ENCODE data around the gene NFATC1. TPM values are rescaled to one million over a fixed set of nuclear protein-coding genes. Genes with fewer than 3 reads are reported as not detected.

NFATC1 gene
- total RNA-seq, 3 donors from 2014 or later, result 62.7 to 80.8 (median 75.2) TPM

DNA sequence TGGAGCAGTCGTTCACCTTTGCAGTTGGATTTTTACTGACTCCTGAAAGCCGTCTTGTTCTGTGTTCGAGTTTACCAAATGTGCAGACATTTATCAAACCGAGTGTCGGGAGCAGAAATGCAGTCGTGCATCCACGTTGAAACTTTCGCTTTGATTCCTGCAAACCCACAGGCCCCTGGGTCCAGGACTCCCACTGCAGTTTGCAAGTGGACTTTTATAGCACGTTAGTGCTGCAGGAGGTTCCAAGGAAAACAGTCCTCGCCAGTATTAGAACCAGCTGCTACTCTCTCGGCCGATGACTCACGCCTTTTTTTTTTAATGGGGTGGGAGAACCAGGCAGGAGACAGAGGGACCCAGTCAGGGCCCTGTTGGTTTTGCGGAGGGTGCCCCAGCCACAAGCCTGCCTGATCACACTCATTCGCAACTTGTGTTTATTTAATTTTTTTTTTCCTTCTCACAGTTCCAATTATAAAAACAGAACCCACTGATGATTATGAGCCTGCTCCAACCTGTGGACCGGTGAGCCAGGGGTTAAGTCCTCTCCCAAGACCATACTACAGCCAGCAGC, 90.1 kb downstream of the NFATC1 start:
- Mint-ChIP-seq H3K4me3 (no peak overlapping the region), H3K36me3 (ENCODE audit: insufficient read depth) (peaks cover 7% of the 10 kb centered on the region), H3K27me3 (ENCODE audit: low read depth) (no peaks in the 10 kb centered on the region), H3K9me3 (no peaks in the 10 kb centered on the region), H3K4me1 (ENCODE audit: low read depth) (peaks cover 8% of the 10 kb centered on the region)
- no peak for DNase-seq
- ATAC-seq, result no peak

DNA sequence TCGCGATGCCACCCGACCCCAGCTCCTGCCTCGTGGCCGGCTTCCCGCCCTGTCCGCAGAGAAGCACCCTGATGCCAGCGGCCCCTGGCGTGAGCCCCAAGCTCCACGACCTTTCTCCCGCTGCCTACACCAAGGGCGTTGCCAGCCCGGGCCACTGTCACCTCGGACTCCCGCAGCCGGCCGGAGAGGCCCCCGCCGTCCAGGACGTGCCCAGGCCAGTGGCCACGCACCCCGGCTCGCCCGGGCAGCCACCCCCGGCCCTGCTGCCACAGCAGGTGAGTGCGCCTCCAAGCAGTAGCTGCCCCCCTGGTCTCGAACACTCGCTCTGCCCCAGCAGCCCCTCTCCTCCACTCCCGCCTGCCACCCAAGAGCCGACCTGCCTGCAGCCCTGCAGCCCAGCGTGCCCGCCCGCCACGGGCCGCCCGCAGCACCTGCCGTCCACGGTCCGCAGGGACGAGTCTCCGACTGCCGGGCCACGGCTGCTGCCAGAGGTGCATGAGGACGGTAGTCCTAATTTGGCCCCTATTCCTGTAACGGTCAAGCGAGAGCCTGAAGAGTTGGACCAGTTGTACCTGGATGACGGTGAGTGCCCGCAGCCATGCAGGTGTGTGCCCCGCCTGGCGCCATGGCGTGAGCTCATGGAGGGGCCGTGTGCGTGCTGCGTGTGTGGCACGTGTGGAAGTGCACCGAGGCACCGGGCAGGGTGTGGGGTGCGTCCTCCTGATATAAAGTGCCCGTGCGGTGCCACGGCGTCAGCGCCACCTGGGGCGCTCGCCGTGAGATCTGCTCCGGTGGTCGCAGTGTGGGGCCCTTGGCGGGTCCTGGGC, 90.8 kb downstream of the NFATC1 start:
- no peak for ATAC-seq
- H3K27me3 Mint-ChIP-seq (ENCODE audit: low read depth), result no peaks in the 10 kb centered on the region
- no peaks in the 10 kb centered on the region for H3K9me3 Mint-ChIP-seq
- H3K4me3 Mint-ChIP-seq, result no peak overlapping the region
- DNase-seq, result no peak
- H3K4me1 Mint-ChIP-seq (ENCODE audit: low read depth), result peaks cover 15% of the 10 kb centered on the region
- peaks cover 10% of the 10 kb centered on the region for H3K36me3 Mint-ChIP-seq (ENCODE audit: insufficient read depth)

DNA sequence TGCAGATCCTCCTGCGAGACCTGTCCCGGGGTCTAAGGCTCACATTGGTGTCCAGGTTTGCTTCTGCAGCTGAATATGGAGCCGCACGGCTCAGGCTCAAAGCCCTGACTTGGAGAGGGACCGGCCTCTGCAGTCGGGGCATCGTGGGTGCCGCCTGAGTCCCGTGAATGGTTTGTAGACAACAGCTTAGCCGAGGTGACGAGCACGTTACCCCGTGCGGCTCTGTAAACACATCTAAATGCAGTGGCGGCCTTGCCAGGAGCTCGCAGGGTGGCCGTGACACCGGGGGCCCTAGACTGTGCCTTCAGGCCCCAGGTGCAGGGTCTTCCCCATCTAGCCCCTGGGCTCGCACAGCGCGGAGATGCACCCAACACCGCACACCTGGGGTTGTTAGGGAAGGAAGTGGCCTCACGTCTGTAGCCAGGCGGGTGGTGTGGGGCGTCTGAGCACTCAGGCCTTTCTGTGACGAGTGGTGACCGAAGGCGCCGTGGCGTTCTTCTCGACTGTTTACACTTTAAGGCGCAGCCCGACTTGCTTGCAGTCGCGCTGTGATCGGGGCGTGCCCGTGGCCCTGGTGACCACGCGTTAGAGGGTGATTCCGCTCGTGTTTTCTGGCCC, 91.6 kb downstream of the NFATC1 start:
- Mint-ChIP-seq H3K4me3 (no peak overlapping the region), H3K27me3 (ENCODE audit: low read depth) (no peaks in the 10 kb centered on the region)
- no peak for DNase-seq

DNA sequence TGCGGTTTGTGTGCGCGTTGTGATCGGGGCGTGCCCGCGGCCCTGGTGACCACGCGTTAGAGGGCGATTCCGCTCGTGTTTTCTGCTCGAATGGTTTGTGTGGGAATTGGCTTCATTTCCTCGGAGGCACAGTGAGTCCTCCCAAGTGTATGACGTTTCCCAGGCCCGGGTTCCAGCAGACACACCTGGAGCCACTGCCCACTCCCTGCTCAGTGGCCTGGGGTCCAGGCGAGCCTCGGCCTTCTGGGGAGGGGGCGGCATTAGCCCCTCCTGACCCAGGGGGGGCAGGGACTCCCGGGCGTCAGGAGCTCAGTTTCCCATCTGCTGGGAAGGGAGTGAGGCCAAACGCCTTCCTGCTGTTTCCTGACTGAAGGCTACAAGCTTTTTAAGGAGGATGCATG, 92.1 kb downstream of the NFATC1 start:
- Mint-ChIP-seq H3K4me3 (no peak overlapping the region), H3K4me1 (ENCODE audit: low read depth) (peaks cover 22% of the 10 kb centered on the region), H3K36me3 (ENCODE audit: insufficient read depth) (peaks cover 13% of the 10 kb centered on the region), H3K9me3 (no peaks in the 10 kb centered on the region), H3K27me3 (ENCODE audit: low read depth) (no peaks in the 10 kb centered on the region)
- ATAC-seq (no peak), DNase-seq (no peak)

More for the DNA sequence above, 91.6 kb downstream of the NFATC1 start:
- no peak for ATAC-seq
- Mint-ChIP-seq H3K9me3 (no peaks in the 10 kb centered on the region), H3K36me3 (ENCODE audit: insufficient read depth) (peaks cover 13% of the 10 kb centered on the region), H3K4me1 (ENCODE audit: low read depth) (peaks cover 22% of the 10 kb centered on the region)

DNA sequence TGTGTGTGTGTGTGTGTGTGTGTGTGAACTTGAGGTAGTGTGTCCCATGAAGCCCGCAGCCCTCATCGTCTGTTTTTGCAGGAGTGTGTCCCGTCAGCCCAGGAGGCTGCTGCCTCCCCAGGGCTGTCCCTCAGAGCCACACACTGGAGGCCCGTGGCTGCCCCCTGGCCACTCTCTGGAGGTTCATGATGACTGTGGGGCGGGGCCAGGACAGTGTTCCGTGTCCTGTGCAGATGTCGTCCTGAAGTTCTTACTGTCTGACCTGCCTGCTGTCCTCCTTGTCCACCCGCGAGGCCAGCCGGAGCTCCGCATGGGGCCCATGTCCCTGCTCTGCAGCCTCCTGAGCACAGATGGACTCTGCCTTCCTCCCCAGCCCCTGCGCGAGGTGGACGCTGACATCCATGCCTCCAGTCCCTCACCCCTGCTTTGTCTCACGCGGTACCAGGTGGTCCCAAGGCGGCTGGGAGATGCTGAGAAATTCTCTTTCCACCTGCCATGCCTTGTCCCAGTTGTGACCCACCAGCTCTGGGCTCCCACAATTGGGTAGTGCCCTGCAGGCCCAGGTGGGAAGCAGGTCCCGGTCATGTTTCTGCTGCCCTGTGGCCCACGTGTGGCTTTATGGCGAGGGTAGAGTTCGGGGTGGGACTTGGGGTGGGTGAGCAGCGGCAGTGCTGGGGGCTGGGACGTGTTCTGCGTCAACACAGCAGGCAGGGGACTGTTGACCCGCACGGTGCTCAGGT, 92.8 kb downstream of the NFATC1 start:
- ATAC-seq, result no peak
- DNase-seq, result no peak
- Mint-ChIP-seq H3K27me3 (ENCODE audit: low read depth) (no peaks in the 10 kb centered on the region), H3K4me1 (ENCODE audit: low read depth) (peaks cover 22% of the 10 kb centered on the region), H3K36me3 (ENCODE audit: insufficient read depth) (peaks cover 13% of the 10 kb centered on the region), H3K9me3 (no peaks in the 10 kb centered on the region), H3K4me3 (no peak overlapping the region)

DNA sequence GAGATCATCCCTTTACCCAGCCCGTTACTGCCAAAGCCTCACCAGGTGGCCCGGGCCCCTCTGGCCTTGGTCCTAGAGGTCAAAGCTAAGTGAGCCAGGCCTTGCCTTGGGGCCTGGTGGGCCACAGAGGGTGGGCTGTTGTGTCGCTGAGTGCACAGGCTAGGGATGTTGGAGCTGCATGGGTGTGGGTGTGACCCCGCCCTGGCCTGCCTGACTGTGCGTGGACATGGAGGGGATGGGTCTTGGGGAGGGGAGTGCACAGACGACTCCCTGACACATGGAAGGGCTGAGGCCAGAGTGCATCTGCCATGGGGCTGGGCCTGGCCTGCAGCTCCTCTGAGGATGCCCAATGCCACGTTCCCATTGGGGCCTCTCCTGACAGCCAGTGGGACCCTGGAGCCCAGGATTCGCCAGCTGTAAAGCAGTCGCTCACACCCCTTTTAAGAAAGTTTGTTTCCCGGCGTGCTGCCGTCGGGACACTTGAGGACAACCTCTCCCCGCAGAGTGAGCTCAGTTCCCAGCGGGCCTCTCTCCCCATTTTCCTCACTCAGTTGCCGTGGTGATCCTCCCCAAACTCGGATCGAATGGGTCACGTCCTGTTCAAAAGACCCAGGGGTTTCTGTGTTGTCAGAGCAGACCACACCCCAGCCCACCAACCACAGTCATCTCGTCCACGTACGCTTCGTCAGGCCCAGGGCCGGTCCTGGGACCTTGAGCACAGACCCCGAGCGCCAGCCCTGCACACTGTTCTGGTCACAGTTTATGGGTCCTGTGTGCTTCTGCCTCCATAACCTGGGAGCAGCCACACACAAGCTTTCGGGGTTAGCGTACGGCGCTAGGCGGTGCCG, 93.5 kb downstream of the NFATC1 start:
- Mint-ChIP-seq H3K4me3 (no peak overlapping the region), H3K4me1 (ENCODE audit: low read depth) (peaks cover 22% of the 10 kb centered on the region), H3K9me3 (no peaks in the 10 kb centered on the region), H3K36me3 (ENCODE audit: insufficient read depth) (peaks cover 13% of the 10 kb centered on the region), H3K27me3 (ENCODE audit: low read depth) (no peaks in the 10 kb centered on the region)
- ATAC-seq (no peak), DNase-seq (no peak)

DNA sequence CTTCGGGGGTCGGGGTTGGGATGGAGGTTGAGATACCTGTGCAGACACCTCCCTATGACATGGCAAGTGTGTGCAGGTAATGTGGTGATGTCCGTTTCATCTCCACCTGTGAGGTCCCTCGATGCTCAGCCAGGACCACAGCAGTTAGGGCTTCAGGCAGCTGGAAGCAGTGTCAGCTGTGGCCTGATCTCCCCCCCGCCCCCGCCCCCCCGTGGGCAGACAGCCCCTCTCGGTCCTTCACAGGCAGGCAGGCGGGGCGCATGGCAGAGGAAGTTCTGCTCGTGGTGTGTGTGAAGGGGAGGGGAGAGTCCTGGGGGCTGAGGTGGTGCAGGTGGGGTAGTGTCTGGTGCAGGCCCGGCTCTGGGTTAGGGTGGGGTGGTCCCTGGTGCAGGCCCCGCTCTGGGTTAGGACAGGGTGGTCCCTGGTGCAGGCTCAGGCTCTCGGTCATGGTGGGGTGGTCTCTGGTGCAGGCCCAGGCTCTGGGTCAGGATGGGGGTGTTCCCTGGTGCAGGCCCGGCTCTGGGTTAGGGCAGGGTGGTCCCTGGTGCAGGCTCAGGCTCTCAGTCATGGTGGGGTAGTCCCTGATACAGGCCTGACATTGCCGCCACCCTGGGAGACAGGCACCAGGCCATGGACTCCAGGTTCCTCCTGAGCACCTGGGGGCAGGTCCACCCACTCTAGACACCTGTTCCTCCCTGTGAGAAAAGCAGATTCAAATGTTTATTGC, 94.3 kb downstream of the NFATC1 start:
- Mint-ChIP-seq H3K9me3 (no peaks in the 10 kb centered on the region), H3K4me1 (ENCODE audit: low read depth) (peaks cover 19% of the 10 kb centered on the region), H3K36me3 (ENCODE audit: insufficient read depth) (peaks cover 11% of the 10 kb centered on the region), H3K27me3 (ENCODE audit: low read depth) (no peaks in the 10 kb centered on the region), H3K4me3 (no peak overlapping the region)
- ATAC-seq (no peak), DNase-seq (no peak)

DNA sequence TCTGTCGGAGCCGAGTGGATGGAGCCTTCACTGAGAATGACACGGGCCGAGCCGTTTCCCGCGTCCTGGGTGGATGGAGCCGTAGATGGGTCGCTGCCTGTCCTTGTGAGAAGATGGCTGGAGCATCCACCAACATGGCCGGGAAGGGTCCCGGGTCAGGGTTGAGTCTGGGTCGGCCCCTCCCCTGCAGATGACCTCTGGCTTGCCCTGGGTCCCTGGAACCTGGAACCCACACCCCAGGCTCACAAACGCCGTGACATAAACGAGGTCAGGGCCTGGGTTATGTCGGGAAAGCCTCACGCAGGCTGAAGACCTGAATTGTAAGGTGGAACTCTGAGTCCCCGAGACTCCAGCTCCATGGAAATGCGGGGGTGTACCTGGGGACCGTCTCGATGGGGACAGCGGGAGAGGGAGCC, 94.9 kb downstream of the NFATC1 start:
- no peak for DNase-seq
- peaks cover 21% of the 10 kb centered on the region for H3K4me1 Mint-ChIP-seq (ENCODE audit: low read depth)
- no peaks in the 10 kb centered on the region for H3K27me3 Mint-ChIP-seq (ENCODE audit: low read depth)
- H3K36me3 Mint-ChIP-seq (ENCODE audit: insufficient read depth), result peaks cover 16% of the 10 kb centered on the region
- no peak overlapping the region for H3K4me3 Mint-ChIP-seq
- H3K9me3 Mint-ChIP-seq, result no peaks in the 10 kb centered on the region
- no peak for ATAC-seq

DNA sequence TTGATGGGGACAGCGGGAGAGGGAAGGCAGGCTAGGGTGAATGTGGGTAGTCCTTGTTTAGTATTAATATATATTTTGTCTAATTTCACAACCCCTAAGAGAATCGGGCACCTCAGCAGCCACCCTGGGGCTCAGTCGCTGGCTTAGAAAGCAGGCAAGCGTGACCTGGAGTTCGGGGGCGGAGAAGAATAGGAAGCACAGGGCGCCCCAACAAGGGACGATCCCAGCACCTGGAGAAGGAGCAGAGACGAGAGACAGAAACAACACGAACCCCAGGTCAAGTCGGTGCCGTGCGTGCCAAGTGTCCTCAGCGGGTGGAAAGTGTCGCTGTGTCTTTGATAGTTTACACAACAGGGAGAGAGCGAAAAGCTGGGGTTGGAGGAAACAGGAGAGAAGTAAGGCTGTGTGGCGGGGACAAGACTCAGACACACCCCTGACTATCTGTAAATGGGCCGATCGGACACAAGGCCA, 95.4 kb downstream of the NFATC1 start:
- Mint-ChIP-seq H3K4me3 (no peak overlapping the region), H3K4me1 (ENCODE audit: low read depth) (peaks cover 23% of the 10 kb centered on the region), H3K9me3 (no peaks in the 10 kb centered on the region), H3K27me3 (ENCODE audit: low read depth) (no peaks in the 10 kb centered on the region), H3K36me3 (ENCODE audit: insufficient read depth) (peaks cover 18% of the 10 kb centered on the region)
- ATAC-seq (no peak), DNase-seq (no peak)

DNA sequence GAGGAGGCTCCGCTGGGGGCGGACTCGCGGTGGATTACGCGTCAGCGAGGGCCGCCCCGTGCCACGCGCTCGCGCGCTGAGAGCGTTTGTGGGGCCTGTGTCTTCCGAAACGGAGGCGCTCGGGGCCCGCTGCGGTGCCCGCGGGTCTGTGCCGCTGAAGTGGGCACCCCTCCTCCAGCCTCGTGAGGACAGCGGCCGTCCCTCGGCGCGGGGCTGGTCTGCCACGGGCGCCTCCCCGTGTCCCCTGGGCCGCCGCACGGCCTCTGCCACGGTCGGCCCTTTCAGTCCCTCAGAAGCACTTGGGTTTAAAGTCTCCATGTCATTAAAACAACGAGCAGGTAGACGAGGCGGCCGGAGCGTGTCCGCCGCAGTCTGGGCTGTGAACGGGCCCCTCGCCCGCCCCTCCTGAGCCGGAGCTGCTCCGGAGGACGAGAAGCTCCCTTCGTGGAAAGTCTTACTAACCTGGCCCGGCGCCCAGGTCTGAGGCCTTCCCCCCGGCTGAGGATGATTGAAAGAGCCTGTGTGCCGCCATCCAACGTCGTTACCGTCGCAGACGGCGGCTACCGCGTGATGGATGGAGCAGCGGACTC, 97.6 kb downstream of the NFATC1 start:
- Mint-ChIP-seq H3K27me3 (ENCODE audit: low read depth) (no peaks in the 10 kb centered on the region), H3K9me3 (peaks cover 10% of the 10 kb centered on the region), H3K4me3 (no peak overlapping the region), H3K4me1 (ENCODE audit: low read depth) (peaks cover 29% of the 10 kb centered on the region), H3K36me3 (ENCODE audit: insufficient read depth) (peaks cover 35% of the 10 kb centered on the region)
- no peak for ATAC-seq
- no peak for DNase-seq

DNA sequence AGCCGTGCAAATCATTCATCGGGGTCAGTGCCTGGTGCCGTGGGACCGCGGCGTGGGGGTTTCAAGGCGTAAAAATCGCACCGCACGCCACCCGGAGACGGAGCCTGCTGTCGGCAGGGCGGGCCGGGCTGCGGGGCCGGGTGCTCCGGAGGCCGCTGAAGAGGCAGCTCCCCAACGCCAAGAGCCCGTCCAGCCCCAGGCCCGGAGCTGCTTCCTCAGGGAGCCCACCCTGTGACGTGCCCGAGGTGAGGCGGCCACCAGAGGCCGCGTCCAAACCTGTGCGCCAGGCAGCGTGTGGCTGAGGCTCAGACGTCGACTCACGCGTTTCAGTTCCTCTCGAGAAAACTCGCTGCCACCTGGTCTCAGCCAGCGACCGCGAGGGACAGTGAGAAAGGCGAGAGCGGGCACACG, 98.1 kb downstream of the NFATC1 start:
- DNase-seq, result no peak
- no peaks in the 10 kb centered on the region for H3K27me3 Mint-ChIP-seq (ENCODE audit: low read depth)
- peaks cover 29% of the 10 kb centered on the region for H3K4me1 Mint-ChIP-seq (ENCODE audit: low read depth)
- no peak for ATAC-seq
- H3K4me3 Mint-ChIP-seq, result no peak overlapping the region
- peaks cover 13% of the 10 kb centered on the region for H3K9me3 Mint-ChIP-seq
- H3K36me3 Mint-ChIP-seq (ENCODE audit: insufficient read depth), result peaks cover 40% of the 10 kb centered on the region

DNA sequence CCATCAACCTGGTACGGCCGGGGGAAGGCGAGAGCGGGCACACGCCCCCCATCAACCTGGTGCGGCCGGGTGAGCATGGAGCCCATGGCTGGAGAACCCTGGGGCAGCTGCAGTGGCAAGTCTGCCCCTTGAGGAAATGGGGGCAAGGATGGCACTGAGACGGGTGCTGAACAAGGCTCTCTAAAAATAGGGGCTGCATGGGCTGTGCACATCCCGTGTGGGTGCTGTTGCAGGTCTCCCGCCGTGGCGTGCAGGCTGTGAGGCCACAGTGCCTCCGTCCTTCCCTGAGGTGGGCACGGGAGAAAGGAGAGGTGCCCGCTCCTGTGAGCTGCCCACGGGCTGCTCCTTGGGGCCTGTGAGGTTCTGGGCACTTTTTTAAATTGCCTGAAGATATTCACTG, 99.2 kb downstream of the NFATC1 start:
- Mint-ChIP-seq H3K4me3 (no peak overlapping the region), H3K27me3 (ENCODE audit: low read depth) (no peaks in the 10 kb centered on the region), H3K4me1 (ENCODE audit: low read depth) (peaks cover 27% of the 10 kb centered on the region), H3K9me3 (peaks cover 25% of the 10 kb centered on the region), H3K36me3 (ENCODE audit: insufficient read depth) (peaks cover 52% of the 10 kb centered on the region)
- DNase-seq, result no peak
- no peak for ATAC-seq

DNA sequence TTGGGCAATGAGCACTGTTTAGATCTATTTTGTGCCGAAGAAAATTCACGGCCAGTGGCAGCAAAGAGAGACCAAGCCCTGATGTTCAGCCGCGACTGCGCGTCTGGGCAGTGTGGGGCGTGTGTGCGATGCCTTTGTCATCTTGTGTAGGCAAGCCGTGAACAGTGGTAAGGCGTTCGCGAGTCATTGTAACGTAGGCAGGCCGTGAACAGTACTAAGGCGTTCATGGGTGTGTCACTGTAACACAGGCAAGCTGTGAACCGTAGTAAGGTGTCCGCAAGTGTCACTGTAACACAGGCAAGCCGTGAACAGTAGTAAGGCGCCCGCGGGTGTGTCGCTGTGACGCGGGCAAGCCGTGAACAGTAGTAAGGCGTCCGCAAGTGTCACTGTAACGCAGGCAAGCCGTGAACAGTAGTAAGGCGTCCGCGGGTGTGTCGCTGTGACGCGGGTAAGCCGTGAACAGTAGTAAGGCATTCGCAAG, 99.9 kb downstream of the NFATC1 start:
- Mint-ChIP-seq H3K27me3 (ENCODE audit: low read depth) (no peaks in the 10 kb centered on the region), H3K4me3 (no peak overlapping the region), H3K4me1 (ENCODE audit: low read depth) (peaks cover 27% of the 10 kb centered on the region), H3K9me3 (peaks cover 25% of the 10 kb centered on the region), H3K36me3 (ENCODE audit: insufficient read depth) (peaks cover 56% of the 10 kb centered on the region)
- DNase-seq (no peak), ATAC-seq (peak in 1 of 2 donors; percentile 19)

Data from activated T-cell treated with anti-CD3 and anti-CD28 coated beads, Interleukin-2, amount 50 U/mL, for 4 hours (primary cell).